Lung microvascular endothelial cell (primary cell): ENCODE results near the gene REXO1. TPM values are rescaled to one million over a fixed set of nuclear protein-coding genes. Genes with fewer than 3 reads are reported as not detected.
A peak's percentile ranks its signal among the peaks of the same experiment; 100 is the strongest.

ENCODE experiments used
- DNase-seq, 2 donors: peaks; one replicate each; pipeline versions ENCODE4 v3.0.0 to v3.0.0-alpha.2; 2010; ENCODE audit warnings: low read depth in 2 of 2
- total RNA-seq: library from RNA; depleted of rRNA; stranded (reverse); fragments of >200 nt; gene quantifications from 2 replicates; pipeline ENCODE4 v1.2.1, GENCODE V29; 2014

REXO1 gene
- total RNA-seq, 1 donor from 2014 or later: 6.9 TPM

GRCh38 chr19:1862068-1862423 is 13.8 kb upstream of the REXO1 start:
- no peak for DNase-seq

- peak in 1 of 2 donors; percentile 46 for DNase-seq
These were observed 13.3 kb upstream of the REXO1 start for GRCh38 chr19:1861599-1862031.

DNA sequence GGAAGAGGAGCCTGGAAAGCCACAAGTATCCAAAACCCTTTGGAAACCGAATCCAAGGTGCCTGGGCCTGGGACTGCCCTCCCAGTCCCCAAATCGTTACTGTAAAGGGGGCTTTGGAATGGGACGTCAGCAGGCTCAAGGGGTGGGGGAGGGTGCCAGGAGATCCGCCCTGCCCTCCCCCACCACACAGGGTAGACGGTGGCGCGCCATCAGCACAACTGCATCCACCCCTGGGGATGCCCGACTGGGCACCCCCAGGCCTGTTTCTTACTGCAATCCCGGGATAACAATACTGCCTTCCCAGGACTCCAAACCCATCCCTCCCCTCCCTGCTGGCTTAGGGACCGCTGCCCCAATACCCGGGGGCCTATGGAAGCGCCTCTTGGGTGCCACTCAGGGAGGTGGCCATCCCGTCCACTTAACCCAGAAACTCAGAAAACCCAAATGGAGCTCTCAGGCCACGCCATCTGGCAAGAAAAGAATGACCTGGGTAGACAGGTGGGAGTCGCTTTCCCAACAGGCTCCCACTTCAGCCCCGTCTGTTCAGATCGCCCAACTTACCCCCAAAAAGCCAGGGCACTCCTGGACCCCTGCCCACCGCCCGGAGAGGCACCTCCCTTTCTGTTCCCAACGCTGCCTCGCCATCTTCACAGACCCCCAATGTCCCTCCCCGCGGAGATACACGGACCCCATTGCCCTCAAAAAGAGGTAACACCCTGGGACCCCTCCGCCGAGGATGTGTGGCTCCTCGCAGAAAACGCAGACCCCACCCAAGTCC is 12.7 kb upstream of the REXO1 start:
- DNase-seq: no peak

DNA sequence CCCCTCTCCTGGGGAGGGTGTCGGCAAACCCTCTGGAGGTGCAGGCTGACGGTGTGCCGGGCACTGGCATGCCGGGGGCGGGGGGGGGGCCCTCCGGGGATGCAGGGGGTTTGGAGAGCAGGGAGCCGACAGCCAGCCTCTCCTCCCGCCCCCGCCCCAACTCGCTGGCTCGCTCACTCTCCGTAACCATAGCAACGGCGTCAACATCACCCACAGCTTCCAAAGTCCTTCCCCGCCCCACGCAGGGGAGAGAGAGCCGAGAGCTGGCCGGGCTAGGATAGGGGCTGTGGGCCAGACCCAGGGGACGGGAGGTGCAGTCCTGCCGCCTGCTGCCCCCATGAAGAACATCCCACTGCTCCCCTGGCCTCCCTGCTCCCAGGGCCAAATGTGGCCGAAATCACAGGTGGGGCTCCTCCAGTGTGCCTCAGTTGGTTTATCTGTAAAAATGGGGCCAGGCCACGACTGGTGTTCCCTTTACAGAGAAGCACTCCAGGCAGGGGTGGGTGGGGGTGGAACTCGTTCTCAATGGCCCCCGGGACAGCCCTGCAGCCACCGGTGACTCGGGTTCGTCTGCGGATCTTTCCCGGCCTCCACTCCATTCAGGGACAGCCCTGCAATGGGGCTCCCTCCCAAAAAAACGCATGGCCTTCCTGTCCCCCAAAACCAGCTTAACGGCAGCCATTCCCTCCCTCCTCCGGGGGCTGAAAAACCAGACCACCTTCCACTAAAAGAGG is 11.9 kb upstream of the REXO1 start:
- peak; percentile 71 to 82 for DNase-seq

GRCh38 chr19:1859331-1859781 is 11.1 kb upstream of the REXO1 start:
- DNase-seq: no peak

DNA sequence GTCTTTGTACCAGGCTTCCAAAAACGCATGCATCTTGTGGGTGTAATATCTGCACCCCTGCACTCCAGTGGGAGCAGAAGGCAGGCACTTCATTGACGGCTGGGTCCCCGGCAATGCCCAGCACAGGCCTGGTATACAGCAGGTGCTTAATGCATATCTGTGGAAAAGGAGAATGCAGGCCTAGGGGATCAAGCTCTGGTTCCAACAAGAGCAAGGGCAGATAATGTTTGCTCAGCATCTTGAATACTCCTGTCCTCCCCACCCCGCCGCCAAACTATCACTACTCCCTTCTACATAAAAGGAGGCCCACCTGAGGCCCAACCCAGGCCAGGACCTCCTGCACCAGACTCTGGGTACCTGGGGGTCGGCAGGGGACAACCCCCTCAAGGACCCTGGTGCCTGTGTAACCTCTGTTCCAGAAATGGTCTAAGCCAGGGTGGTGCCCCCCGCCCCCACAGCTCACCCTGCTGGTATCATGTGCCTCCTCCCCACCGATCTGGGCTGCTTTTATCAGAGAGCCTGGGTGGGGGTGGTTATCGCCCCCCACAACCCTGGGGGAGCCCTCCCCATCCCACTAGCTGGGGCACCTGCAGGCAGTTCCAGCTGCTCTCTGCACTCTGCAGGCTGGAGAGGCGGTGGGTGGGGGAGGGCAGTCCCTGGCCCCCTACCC is 10.3 kb upstream of the REXO1 start:
- DNase-seq: no peak

GRCh38 chr19:1857648-1858326 is 9.5 kb upstream of the REXO1 start:
- no peak for DNase-seq

- DNase-seq: peak; percentile 62 to 81
These were observed 8.7 kb upstream of the REXO1 start for GRCh38 chr19:1856698-1857603.

DNA sequence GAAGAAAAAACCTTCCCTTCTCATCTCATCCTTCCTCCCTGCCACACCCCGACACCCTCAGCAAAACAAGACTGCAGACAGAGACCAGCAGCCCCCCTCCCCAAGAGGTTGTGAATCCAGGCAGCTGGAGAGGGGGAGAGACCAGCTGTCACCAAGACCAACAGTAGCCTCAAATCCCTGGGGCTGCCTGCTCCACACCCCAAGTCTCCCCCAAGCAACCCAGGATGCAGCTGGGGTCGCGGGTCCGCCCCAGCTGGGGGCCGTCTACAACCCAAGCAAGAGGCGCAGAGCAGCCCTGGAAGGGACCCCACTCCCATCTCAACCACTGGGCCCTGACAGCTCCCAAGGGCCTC is 8.0 kb upstream of the REXO1 start:
- no peak for DNase-seq

DNA sequence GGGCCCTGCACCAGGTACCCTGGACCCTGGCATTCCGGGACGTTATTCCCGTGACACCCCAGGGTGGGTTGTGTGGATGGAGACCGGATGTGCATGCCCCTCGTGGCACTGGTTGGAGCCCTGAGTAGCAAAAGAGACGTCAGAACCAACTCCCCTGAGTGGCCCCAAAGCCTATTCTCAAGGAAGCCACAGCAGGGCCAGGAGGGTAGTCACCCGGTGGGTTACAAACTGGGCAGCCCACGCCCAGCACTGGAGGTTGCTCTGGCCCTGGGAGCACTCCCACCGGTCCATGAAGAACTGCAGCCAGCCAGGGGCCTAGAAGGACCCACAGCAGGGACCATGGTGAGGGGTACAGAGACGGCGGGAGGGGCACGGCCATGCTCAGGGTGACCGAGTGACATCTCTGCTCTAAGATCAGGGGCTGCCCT is 7.6 kb upstream of the REXO1 start:
- DNase-seq: no peak

GRCh38 chr19:1855040-1855827 is 7.0 kb upstream of the REXO1 start:
- DNase-seq: peak; percentile 92 to 93

DNA sequence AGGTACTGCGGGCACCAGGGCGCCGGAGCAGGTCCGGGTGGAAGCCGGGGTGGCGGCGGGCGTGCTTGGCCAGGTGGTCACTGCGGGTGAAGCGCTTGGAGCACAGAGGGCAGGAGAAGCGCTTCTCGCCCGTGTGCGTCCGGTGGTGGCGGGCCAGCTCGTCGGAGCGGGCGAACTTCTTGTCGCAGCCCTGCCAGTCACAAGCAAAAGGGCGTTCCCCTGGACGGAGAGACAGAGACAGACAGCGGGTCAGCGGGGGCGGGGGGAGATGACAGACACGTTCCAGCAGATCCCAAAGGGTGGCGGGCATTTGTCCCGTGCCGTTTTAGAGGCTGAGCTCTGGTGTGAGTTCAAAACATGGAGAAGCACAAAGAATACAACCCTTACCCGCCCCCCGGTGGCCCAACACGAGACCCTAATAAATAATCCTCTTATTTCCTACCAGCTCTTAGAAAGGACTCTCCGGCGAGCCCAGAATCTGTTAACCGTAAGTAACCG is 6.3 kb upstream of the REXO1 start:
- no peak for DNase-seq

GRCh38 chr19:1854039-1854541 is 5.8 kb upstream of the REXO1 start:
- no peak for DNase-seq

- peak; percentile 84 to 89 for DNase-seq
These were observed 5.2 kb upstream of the REXO1 start for GRCh38 chr19:1853295-1854038.

DNA sequence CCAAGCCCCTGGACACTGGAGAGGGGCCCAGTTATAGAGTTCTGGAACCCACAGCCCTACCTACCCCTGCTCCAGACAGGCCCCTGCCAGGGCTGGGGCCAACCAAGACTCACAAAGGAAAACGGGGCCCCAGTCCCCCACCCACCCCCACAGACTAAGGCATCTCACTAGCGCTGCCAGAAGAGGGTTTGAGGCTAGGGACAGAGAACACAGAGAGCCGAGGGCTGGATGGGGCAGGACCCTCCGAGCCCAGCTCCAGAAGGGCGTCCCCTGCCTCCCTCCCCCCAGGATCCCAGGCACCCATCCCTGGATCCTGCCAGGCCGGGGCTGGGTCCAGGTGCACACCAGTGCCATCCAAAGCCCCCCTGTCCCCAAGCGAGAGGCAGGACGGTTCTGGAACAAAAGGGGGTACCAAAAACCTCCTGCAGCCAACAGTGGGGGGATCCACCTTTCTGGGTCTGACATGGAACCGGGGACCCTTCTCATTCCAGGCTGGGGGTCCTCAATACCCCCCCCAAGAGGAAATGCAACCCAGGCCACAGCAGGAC is 4.4 kb upstream of the REXO1 start:
- no peak for DNase-seq

- DNase-seq: no peak
These were observed 3.6 kb upstream of the REXO1 start for GRCh38 chr19:1851654-1852580.
